ENCODE results near the gene KIRREL3.

KIRREL3 gene

GRCh38 chr11:126475014-126475991 lies 525.3 kb downstream of the KIRREL3 start:
- no peak for DNase-seq
- H3K79me2 ChIP-seq (ENCODE audit: control insufficient read depth, insufficient read depth, low read length), result no peaks in the 10 kb centered on the region
- H2BK5ac ChIP-seq (ENCODE audit: low read length), result no peak overlapping the region
- H3K56ac ChIP-seq (ENCODE audit: low read length), result no peak overlapping the region
- no peaks in the 10 kb centered on the region for H3K4me1 ChIP-seq (ENCODE audit: control insufficient read depth, low read depth, low read length)
- no peak overlapping the region for H4K5ac ChIP-seq (ENCODE audit: low read length)
- no peaks in the 10 kb centered on the region for H3K27me3 ChIP-seq (ENCODE audit: insufficient read depth, low read length, poor library complexity)
- H2BK120ac ChIP-seq (ENCODE audit: low read depth, low read length), result no peak overlapping the region
- H3K18ac ChIP-seq (ENCODE audit: low read length), result no peak overlapping the region
- H3K9ac ChIP-seq (ENCODE audit: low read length), result no peak overlapping the region
- H2BK15ac ChIP-seq (replicated peaks; ENCODE audit: low read depth), result no peak overlapping the region
- no CpG with 5 or more reads among the region's 26 CpGs for WGBS (ENCODE audit: extremely low coverage, insufficient coverage, low lambda C conversion rate)
- no peaks in the 10 kb centered on the region for H3K79me1 ChIP-seq (ENCODE audit: low read length)
- H3K4ac ChIP-seq (ENCODE audit: low read depth, low read length), result no peak overlapping the region
- H4K8ac ChIP-seq (ENCODE audit: low read depth, low read length), result no peak overlapping the region
- no peak overlapping the region for H3K4me2 ChIP-seq (ENCODE audit: low read length)
- no peak overlapping the region for H3K23ac ChIP-seq (ENCODE audit: low read length)
- no peak overlapping the region for H2AK5ac ChIP-seq (ENCODE audit: low read length)
- H3K4me3 ChIP-seq (ENCODE audit: low read length), result no peak overlapping the region
- H3K27ac ChIP-seq (ENCODE audit: low read depth, low read length), result no peak overlapping the region
- H3K36me3 ChIP-seq (ENCODE audit: control insufficient read depth, insufficient read depth, low read length), result no peaks in the 10 kb centered on the region

DNA sequence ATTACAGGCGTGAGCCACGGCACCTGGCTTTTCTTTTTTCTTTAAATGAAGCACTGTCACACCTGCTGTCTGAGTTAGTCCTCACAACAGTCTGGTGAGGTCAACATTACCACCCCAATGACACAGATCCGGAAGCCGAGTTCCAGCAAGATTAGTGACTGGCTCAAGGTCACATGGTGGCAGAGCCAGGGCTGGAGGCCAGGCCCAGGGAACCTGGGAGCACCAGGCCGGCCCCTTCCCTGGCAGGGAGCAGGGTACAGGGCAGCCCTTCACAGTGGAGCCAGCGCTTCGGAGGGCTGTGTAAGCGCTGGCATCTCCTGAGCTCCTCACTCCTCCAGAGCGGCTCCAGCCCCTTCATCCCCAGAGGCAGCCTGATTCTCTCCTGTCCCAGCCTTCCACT lies 526.4 kb downstream of the KIRREL3 start:
- Histone ChIP-seq H3K4me1 (ENCODE audit: control insufficient read depth, low read depth, low read length) (no peaks in the 10 kb centered on the region), H3K27ac (ENCODE audit: low read depth, low read length) (no peak overlapping the region), H3K36me3 (ENCODE audit: control insufficient read depth, insufficient read depth, low read length) (no peaks in the 10 kb centered on the region), H3K4me3 (ENCODE audit: low read length) (no peak overlapping the region), H3K27me3 (ENCODE audit: insufficient read depth, low read length, poor library complexity) (no peaks in the 10 kb centered on the region), H3K23ac (ENCODE audit: low read length) (no peak overlapping the region), H2BK15ac (replicated peaks; ENCODE audit: low read depth) (no peak overlapping the region), H3K4ac (ENCODE audit: low read depth, low read length) (no peak overlapping the region), H2BK120ac (ENCODE audit: low read depth, low read length) (no peak overlapping the region), H2BK5ac (ENCODE audit: low read length) (no peak overlapping the region), H4K8ac (ENCODE audit: low read depth, low read length) (no peak overlapping the region), H3K9ac (ENCODE audit: low read length) (no peak overlapping the region), H3K18ac (ENCODE audit: low read length) (no peak overlapping the region), H3K4me2 (ENCODE audit: low read length) (no peak overlapping the region), H3K56ac (ENCODE audit: low read length) (no peak overlapping the region), H3K79me1 (ENCODE audit: low read length) (no peaks in the 10 kb centered on the region), H4K5ac (ENCODE audit: low read length) (no peak overlapping the region), H2AK5ac (ENCODE audit: low read length) (no peak overlapping the region), H3K79me2 (ENCODE audit: control insufficient read depth, insufficient read depth, low read length) (no peaks in the 10 kb centered on the region)
- DNase-seq, result no peak
- WGBS (ENCODE audit: extremely low coverage, insufficient coverage, low lambda C conversion rate), result no CpG with 5 or more reads among the region's 9 CpGs

GRCh38 chr11:126473269-126473668 lies 527.3 kb downstream of the KIRREL3 start:
- no peaks in the 10 kb centered on the region for H3K27me3 ChIP-seq (ENCODE audit: insufficient read depth, low read length, poor library complexity)
- H2BK120ac ChIP-seq (ENCODE audit: low read depth, low read length), result no peak overlapping the region
- H2AK5ac ChIP-seq (ENCODE audit: low read length), result no peak overlapping the region
- H4K5ac ChIP-seq (ENCODE audit: low read length), result no peak overlapping the region
- H3K4ac ChIP-seq (ENCODE audit: low read depth, low read length), result no peak overlapping the region
- no peak overlapping the region for H3K4me2 ChIP-seq (ENCODE audit: low read length)
- H3K18ac ChIP-seq (ENCODE audit: low read length), result no peak overlapping the region
- WGBS (ENCODE audit: extremely low coverage, insufficient coverage, low lambda C conversion rate), result no CpG with 5 or more reads among the region's 16 CpGs
- H3K4me1 ChIP-seq (ENCODE audit: control insufficient read depth, low read depth, low read length), result no peaks in the 10 kb centered on the region
- H3K4me3 ChIP-seq (ENCODE audit: low read length), result no peak overlapping the region
- no peak overlapping the region for H2BK5ac ChIP-seq (ENCODE audit: low read length)
- H2BK15ac ChIP-seq (replicated peaks; ENCODE audit: low read depth), result no peak overlapping the region
- no peak overlapping the region for H3K9ac ChIP-seq (ENCODE audit: low read length)
- no peaks in the 10 kb centered on the region for H3K79me1 ChIP-seq (ENCODE audit: low read length)
- no peak overlapping the region for H4K8ac ChIP-seq (ENCODE audit: low read depth, low read length)
- no peaks in the 10 kb centered on the region for H3K79me2 ChIP-seq (ENCODE audit: control insufficient read depth, insufficient read depth, low read length)
- H3K56ac ChIP-seq (ENCODE audit: low read length), result no peak overlapping the region
- no peak overlapping the region for H3K23ac ChIP-seq (ENCODE audit: low read length)
- no peaks in the 10 kb centered on the region for H3K36me3 ChIP-seq (ENCODE audit: control insufficient read depth, insufficient read depth, low read length)
- H3K27ac ChIP-seq (ENCODE audit: low read depth, low read length), result no peak overlapping the region
- no peak for DNase-seq

GRCh38 chr11:126469311-126469710 lies 531.3 kb downstream of the KIRREL3 start:
- H3K36me3 ChIP-seq (ENCODE audit: control insufficient read depth, insufficient read depth, low read length), result no peaks in the 10 kb centered on the region
- no peak overlapping the region for H4K5ac ChIP-seq (ENCODE audit: low read length)
- no peak overlapping the region for H2AK5ac ChIP-seq (ENCODE audit: low read length)
- no peak overlapping the region for H3K23ac ChIP-seq (ENCODE audit: low read length)
- no peak overlapping the region for H2BK15ac ChIP-seq (replicated peaks; ENCODE audit: low read depth)
- H3K79me2 ChIP-seq (ENCODE audit: control insufficient read depth, insufficient read depth, low read length), result no peaks in the 10 kb centered on the region
- no peak overlapping the region for H3K18ac ChIP-seq (ENCODE audit: low read length)
- no peak overlapping the region for H3K9ac ChIP-seq (ENCODE audit: low read length)
- no peak overlapping the region for H2BK120ac ChIP-seq (ENCODE audit: low read depth, low read length)
- H3K27ac ChIP-seq (ENCODE audit: low read depth, low read length), result no peak overlapping the region
- H3K4me3 ChIP-seq (ENCODE audit: low read length), result no peak overlapping the region
- H3K4ac ChIP-seq (ENCODE audit: low read depth, low read length), result no peak overlapping the region
- H3K56ac ChIP-seq (ENCODE audit: low read length), result no peak overlapping the region
- H3K79me1 ChIP-seq (ENCODE audit: low read length), result no peaks in the 10 kb centered on the region
- no peak overlapping the region for H2BK5ac ChIP-seq (ENCODE audit: low read length)
- no peaks in the 10 kb centered on the region for H3K4me1 ChIP-seq (ENCODE audit: control insufficient read depth, low read depth, low read length)
- H4K8ac ChIP-seq (ENCODE audit: low read depth, low read length), result no peak overlapping the region
- H3K4me2 ChIP-seq (ENCODE audit: low read length), result no peak overlapping the region
- WGBS (ENCODE audit: extremely low coverage, insufficient coverage, low lambda C conversion rate), result no CpG with 5 or more reads among the region's 7 CpGs
- no peaks in the 10 kb centered on the region for H3K27me3 ChIP-seq (ENCODE audit: insufficient read depth, low read length, poor library complexity)
- DNase-seq, result no peak

- no peak overlapping the region for H3K9ac ChIP-seq (ENCODE audit: low read length)
- H2BK120ac ChIP-seq (ENCODE audit: low read depth, low read length), result no peak overlapping the region
- H3K18ac ChIP-seq (ENCODE audit: low read length), result no peak overlapping the region
- WGBS (ENCODE audit: extremely low coverage, insufficient coverage, low lambda C conversion rate), result no CpG with 5 or more reads among the region's 7 CpGs
- H4K5ac ChIP-seq (ENCODE audit: low read length), result no peak overlapping the region
- no peak overlapping the region for H3K56ac ChIP-seq (ENCODE audit: low read length)
- H2BK15ac ChIP-seq (replicated peaks; ENCODE audit: low read depth), result no peak overlapping the region
- H3K4me1 ChIP-seq (ENCODE audit: control insufficient read depth, low read depth, low read length), result no peaks in the 10 kb centered on the region
- no peak overlapping the region for H2BK5ac ChIP-seq (ENCODE audit: low read length)
- H2AK5ac ChIP-seq (ENCODE audit: low read length), result no peak overlapping the region
- H3K4ac ChIP-seq (ENCODE audit: low read depth, low read length), result no peak overlapping the region
- H3K4me2 ChIP-seq (ENCODE audit: low read length), result no peak overlapping the region
- no peak for DNase-seq
- no peak overlapping the region for H4K8ac ChIP-seq (ENCODE audit: low read depth, low read length)
- H3K4me3 ChIP-seq (ENCODE audit: low read length), result no peak overlapping the region
- no peaks in the 10 kb centered on the region for H3K36me3 ChIP-seq (ENCODE audit: control insufficient read depth, insufficient read depth, low read length)
- no peaks in the 10 kb centered on the region for H3K27me3 ChIP-seq (ENCODE audit: insufficient read depth, low read length, poor library complexity)
- H3K79me2 ChIP-seq (ENCODE audit: control insufficient read depth, insufficient read depth, low read length), result no peaks in the 10 kb centered on the region
- H3K23ac ChIP-seq (ENCODE audit: low read length), result no peak overlapping the region
- H3K79me1 ChIP-seq (ENCODE audit: low read length), result no peaks in the 10 kb centered on the region
- H3K27ac ChIP-seq (ENCODE audit: low read depth, low read length), result no peak overlapping the region
These were observed 532.5 kb downstream of the KIRREL3 start for GRCh38 chr11:126468102-126468521.
